OCI-LY1 (cell line): Measurements from ENCODE around the gene RPN1.

Experiments
- CTCF ChIP-seq: fragments of 200-600 bp; sonication (generic), shearing (Covaris generic); IDR thresholded peaks from 2 replicates; pipeline ENCODE4 v1.5.1; 2017; ENCODE audit warnings: mild to moderate bottlenecking, antibody characterized with exemption, low read length, moderate library complexity, mixed read lengths
- EZH2 ChIP-seq: fragments of 200-600 bp; sonication (generic), shearing (Covaris generic); IDR thresholded peaks from 2 replicates; pipeline ENCODE4 v1.8.0; 2017; ENCODE audit warnings: borderline replicate concordance, mixed run types, mild to moderate bottlenecking, antibody characterized with exemption, low read length, moderate library complexity, mixed read lengths

GRCh38 chr3:128592864-128593263 lies 57.8 kb downstream of the RPN1 start:
- no peak for TF ChIP-seq CTCF
- TF ChIP-seq EZH2: no peak
